WERI-Rb-1 (cell line): ENCODE results near the gene FBXO41.

Experiments used
- DNase-seq: peaks from one replicate; pipeline ENCODE4 v3.0.0-alpha.2; 2020
- H3K27ac ChIP-seq: fragments of 250-450 bp; sonication (Bioruptor Pico); 2 replicates; pipeline ENCODE4 v1.5.1; 2020; ENCODE audit warnings: mild to moderate bottlenecking, moderate library complexity
- H3K27me3 ChIP-seq: fragments of 250-450 bp; sonication (Bioruptor Pico); 2 replicates; pipeline ENCODE4 v1.5.1; 2021; ENCODE audit warnings: mild to moderate bottlenecking, low read depth, moderate library complexity; ENCODE audit not compliant: insufficient read depth, severe bottlenecking
- H3K36me3 ChIP-seq: fragments of 250-450 bp; sonication (Bioruptor Pico); 2 replicates; pipeline ENCODE4 v1.5.1; 2020; ENCODE audit warnings: mild to moderate bottlenecking, moderate library complexity
- H3K4me3 ChIP-seq: 2 replicates; pipeline ENCODE4 v1.5.1; 2011; ENCODE audit warnings: low read depth, mild to moderate bottlenecking, control low read depth, low read length
- H3K9me3 ChIP-seq: fragments of 250-450 bp; sonication (Bioruptor Pico); 2 replicates; pipeline ENCODE4 v1.5.1; 2021; ENCODE audit warnings: mild to moderate bottlenecking, moderate library complexity; ENCODE audit not compliant: severe bottlenecking
- TF ChIP-seq, protein P1 (sequence below): IDR thresholded peaks from 2 replicates; pipeline ENCODE4 v1.5.1; 2011; ENCODE audit warnings: low read depth, mild to moderate bottlenecking, control low read depth, inconsistent platforms, low read length

The FBXO41 gene

DNA sequence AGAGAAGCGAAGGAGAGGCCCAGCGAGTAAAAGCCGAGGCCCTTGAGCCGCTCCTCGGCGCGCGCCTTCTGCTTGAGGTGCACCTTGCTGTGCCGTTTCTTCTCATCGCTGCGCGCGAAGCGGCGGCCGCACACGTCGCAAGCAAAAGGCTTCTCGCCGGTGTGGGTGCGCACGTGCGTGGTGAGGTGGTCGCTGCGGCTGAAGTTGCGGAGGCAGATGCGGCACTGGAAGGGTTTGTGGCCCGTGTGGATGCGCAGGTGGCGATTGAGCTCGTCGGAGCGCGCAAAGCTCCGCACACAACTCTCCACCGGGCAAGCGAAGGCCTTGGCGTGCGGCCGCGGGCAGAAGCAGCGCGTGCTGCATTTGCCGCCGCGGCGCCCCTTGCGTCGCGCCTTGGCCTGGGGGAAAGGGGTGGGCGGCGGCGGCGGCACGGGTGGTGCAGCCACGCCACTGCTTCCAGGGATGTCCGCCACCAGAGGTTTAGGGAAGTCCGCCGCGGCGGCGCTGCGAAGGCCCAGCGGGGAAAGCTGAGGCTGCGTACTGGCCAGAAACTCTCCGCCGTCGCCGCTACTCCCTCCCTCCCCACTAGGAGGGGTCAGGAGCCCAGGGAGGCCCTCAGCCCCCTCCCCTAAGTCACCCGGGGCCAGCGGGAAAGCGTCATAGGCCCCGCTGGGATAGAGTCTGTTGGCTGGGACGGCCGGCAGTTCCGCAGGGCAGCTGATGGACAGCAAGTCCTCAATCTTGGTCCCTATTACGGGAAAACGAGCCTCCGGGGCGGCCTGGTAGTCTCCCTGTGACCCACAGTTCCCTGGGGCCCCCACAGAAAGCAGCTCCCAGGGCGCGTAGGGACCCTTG, 7.4 kb upstream of the FBXO41 start:
- Histone ChIP-seq H3K27me3 (peaks cover 56% of the 10 kb centered on the region), H3K36me3 (no peaks in the 10 kb centered on the region), H3K9me3 (peaks cover 3% of the 10 kb centered on the region), H3K4me3 (peak overlapping the region; percentile 63), H3K27ac (no peak overlapping the region)
- DNase-seq: peak; percentile 87
- TF ChIP-seq, protein P1, sequence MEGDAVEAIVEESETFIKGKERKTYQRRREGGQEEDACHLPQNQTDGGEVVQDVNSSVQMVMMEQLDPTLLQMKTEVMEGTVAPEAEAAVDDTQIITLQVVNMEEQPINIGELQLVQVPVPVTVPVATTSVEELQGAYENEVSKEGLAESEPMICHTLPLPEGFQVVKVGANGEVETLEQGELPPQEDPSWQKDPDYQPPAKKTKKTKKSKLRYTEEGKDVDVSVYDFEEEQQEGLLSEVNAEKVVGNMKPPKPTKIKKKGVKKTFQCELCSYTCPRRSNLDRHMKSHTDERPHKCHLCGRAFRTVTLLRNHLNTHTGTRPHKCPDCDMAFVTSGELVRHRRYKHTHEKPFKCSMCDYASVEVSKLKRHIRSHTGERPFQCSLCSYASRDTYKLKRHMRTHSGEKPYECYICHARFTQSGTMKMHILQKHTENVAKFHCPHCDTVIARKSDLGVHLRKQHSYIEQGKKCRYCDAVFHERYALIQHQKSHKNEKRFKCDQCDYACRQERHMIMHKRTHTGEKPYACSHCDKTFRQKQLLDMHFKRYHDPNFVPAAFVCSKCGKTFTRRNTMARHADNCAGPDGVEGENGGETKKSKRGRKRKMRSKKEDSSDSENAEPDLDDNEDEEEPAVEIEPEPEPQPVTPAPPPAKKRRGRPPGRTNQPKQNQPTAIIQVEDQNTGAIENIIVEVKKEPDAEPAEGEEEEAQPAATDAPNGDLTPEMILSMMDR: peak; percentile 71

DNA sequence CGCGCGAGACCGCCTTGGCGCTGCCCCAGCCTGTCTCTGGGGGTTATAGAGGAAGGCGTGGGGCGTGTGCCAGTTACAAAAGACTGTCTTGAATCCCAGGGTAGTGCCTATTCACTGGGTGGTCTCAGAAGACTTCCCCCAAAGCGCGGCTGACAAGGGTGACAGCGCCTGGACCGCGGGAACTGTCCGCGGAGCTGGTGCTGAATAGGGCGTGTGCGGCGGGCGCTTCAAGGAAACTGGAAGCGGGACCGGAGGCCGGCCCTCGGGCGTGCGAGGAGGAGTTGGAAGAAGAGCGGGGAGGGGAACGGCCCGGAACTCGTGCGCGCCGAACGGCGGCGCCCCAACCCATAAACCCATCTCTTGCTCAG, 6.8 kb upstream of the FBXO41 start:
- TF ChIP-seq, protein P1: no peak
- DNase-seq: no peak
- H3K27me3 ChIP-seq: peaks cover 54% of the 10 kb centered on the region
- H3K9me3 ChIP-seq: peaks cover 3% of the 10 kb centered on the region
- no peak overlapping the region for H3K27ac ChIP-seq
- peak overlapping the region; percentile 63 for H3K4me3 ChIP-seq
- no peaks in the 10 kb centered on the region for H3K36me3 ChIP-seq

- Histone ChIP-seq H3K27ac (no peak overlapping the region), H3K36me3 (no peaks in the 10 kb centered on the region), H3K9me3 (peaks cover 3% of the 10 kb centered on the region), H3K27me3 (peaks cover 45% of the 10 kb centered on the region), H3K4me3 (no peak overlapping the region)
- DNase-seq: peak; percentile 82
- TF ChIP-seq, protein P1: peak; percentile 92
Measured at GRCh38 chr2:73290049-73290839, 6.0 kb upstream of the FBXO41 start.

DNA sequence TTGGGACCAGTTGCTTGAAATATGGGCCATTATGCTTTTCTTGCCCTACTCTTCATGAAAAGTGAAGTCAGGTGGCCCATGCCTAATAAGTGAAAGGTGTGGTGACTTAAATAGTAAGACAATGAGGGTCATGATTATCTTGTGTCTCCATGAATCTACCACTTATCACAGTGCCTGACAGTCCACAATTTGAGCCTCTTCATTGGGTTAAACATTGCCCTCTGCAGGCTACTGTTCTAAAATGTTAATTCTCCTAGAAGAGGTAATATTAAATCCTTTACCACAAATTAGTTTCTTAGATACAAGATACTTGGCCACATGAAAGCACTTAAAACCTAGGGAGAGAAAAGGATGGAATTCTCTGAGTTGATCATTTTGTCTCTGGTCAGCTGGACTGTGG, 5.0 kb upstream of the FBXO41 start:
- Histone ChIP-seq H3K27me3 (peaks cover 36% of the 10 kb centered on the region), H3K9me3 (peaks cover 1% of the 10 kb centered on the region), H3K36me3 (no peaks in the 10 kb centered on the region), H3K4me3 (no peak overlapping the region), H3K27ac (no peak overlapping the region)
- no peak for DNase-seq
- TF ChIP-seq, protein P1: 0 out of 2 replicates have a peak, but pooled peaks have one; percentile 17

- Histone ChIP-seq H3K27ac (no peak overlapping the region), H3K4me3 (no peak overlapping the region), H3K36me3 (peaks cover 4% of the 10 kb centered on the region; the same call in 1 of the 2 replicates), H3K27me3 (peaks cover 10% of the 10 kb centered on the region), H3K9me3 (no peaks in the 10 kb centered on the region)
- TF ChIP-seq, protein P1: no peak
- DNase-seq: no peak
Measured at GRCh38 chr2:73286134-73286655, 1.9 kb upstream of the FBXO41 start.
